GM19328 (cell line): ENCODE data around the gene NCAPD2.
"Not testable (repeated sequence)": the region's sequence is repeated elsewhere in the genome, so short reads cannot be mapped to it uniquely, and the experiment has no call there.

ENCODE experiments used
- ATAC-seq: cut with Tn5 transposase; IDR thresholded peaks from one replicate; pipeline ENCODE4 v1.9.1; 2021; ENCODE audit warnings: mild to moderate bottlenecking, moderate library complexity; ENCODE audit not compliant: unreplicated experiment

NCAPD2 gene

GRCh38 chr12:6462234-6462995, 31.5 kb upstream of the NCAPD2 start:
- no peak for ATAC-seq

DNA sequence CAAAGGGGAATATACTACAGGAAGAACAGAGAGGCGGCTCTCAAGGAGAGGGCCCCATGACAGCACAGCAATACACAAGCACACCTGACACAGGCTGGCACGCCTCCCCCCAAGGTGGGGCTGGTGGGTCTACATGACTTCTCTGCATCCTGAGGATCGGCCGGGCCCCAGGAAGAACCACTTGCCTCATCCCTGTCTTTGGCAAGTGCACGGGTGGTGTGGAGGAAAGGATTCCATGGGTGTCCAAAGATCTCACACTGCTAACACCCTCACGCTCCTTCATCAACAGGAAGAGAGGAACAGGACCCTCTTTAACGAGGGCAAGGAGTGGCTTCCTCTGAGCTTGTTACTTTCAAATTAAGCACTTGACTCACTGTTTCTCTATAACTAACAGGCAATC, 30.7 kb upstream of the NCAPD2 start:
- no peak for ATAC-seq

GRCh38 chr12:6463858-6464257, 30.0 kb upstream of the NCAPD2 start:
- no peak for ATAC-seq

DNA sequence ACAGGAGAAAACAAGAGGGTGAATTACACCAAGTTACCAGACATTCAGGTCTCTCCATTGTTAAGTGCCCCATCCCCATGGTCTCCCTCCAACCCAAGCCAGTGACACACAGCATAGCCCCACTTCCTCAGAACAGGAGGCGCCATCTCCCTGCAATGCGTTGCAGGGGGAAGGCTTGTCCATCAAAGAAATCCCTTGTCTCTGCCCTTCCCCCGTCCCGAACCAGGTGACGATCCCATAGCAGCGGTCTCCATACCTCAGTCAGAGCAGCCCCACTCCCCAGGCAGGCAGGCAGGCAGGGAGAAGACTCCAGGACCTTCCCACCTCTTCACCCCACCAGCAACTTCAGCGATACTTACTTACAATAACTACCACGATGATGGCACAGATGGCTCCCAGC, 29.4 kb upstream of the NCAPD2 start:
- no peak for ATAC-seq

DNA sequence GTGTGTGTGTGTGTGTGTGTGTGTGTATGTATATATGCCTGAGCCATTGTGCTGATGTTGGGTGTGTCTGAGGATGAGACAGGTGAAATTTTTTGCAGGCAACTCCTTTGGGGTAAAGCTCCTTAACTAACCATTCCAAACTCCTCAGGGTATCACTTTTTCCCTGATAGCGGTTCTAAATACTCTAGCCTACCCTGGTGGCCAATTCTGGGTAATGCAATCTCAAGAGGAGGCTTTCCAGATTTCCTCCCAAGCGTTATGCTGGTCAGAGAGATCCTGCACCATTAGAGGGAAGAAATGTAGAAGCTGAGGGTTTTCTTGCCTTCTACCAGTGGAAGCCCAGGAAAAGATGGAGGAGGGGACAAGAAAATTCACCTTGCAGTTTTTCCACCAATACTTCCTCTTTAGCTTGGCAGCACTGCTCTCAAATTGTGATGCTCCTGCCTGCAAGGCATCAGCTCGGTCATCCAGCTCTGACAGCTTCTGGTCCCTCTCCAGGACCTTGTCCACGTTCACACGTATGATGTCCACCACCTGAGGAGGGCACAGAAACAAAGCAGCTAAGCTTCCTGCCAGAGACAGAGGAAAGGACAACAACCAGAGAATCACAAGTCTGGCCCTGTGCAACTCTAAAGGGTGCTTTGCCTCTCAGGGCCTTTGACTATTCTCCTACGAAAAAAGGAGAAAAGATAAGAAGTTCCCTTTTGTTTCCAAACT, 28.3 kb upstream of the NCAPD2 start:
- ATAC-seq: no peak

DNA sequence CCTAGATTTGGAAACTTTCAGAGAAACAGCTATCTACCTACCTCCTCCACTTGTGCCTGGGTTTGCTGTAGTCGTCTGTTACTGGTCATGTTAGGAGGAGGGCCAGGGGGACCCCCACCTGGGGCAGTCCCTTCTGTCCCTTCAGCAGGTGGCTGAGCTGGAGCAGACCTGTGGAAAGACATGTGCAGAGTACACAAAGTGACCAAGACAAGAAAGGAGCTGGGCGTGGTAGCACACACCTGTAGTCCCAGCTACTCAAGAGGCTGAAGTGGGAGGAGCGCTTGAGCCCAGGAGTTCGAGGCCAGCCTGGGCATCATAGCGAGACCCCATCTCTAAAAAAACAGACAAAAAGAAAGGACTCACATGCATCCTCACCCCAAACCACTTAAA, 27.7 kb upstream of the NCAPD2 start:
- ATAC-seq: no peak

DNA sequence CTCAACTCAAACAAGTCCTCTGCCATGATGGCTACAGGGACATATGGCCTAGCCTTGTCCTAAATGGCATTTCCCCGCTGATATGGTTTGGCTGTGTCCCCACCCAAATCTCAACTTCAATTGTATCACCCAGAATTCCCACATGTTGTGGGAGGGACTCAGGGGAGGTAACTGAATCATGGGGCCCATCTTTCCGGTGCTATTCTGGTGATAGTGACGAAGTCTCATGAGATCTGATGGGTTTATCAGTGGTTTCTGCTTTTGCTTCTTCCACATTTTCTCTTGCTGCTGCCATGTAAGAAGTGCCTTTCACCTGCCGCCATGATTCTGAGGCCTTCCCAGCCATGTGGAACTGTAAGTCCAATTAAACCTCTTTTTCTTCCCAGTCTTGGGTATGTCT, 27.2 kb upstream of the NCAPD2 start:
- not testable (repeated sequence) for ATAC-seq

- not testable (repeated sequence) for ATAC-seq
These were observed 26.2 kb upstream of the NCAPD2 start for GRCh38 chr12:6467571-6468282.

DNA sequence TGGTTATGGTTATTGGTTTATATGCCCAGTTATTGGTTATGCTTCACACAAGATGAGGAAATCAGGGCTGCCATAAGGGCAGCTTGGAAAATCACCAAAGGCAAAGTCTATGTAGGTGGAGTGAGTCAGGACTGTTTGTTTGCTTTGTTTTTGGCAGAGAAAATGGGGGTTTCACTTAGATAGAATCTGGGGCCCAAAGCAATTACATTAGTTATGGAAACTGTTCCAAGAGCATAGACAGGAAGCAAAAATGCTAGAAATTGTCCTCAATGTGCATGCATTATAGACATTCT, 25.7 kb upstream of the NCAPD2 start:
- ATAC-seq: no peak

- no peak for ATAC-seq
These were observed 24.8 kb upstream of the NCAPD2 start for GRCh38 chr12:6469092-6469491.

- no peak for ATAC-seq
These were observed 24.1 kb upstream of the NCAPD2 start for GRCh38 chr12:6469609-6470374.

DNA sequence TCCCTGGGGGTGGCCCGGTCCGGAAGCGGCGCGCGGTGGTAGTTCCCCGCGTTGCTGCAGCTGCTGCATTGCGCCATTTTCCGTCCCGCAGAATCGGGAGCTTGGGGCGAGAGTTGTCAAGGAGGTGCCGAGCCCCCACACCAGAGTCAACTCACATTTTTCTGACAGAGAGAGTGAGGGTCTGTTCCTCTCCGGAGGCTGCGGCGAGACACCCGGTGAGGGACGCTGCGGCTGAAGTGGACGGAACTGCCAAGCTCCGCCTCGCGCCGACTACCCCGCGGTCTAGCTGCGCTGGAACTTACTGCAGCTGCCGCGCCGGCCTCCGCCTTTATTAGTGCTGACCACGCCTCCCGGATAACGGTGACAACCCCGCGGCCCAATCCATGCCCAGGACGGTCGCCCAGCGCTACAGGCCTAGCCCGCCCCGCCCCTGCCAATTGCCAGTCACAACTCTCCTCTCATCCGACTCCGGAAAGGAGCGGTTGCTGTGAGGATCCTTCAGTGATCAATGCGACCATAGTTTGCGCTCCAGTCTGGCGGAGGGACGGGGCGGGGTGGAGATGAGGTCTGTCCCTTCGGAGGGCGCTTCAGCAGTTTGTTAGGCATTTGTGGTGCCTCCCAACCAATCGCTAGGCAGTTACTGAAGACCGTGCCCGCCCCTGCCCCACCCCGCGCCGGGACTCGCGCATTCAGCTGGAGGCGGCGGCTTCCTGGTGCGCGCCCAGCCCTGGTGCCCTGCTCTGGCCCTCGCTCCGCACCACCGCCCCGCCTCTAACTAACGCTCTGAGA, 23.3 kb upstream of the NCAPD2 start, which contains the start of gene VAMP1:
VAMP1 (minus strand) TSS at position 303 of the 789 bp plus-strand sequence; CDS start at position 157, 146 bp downstream.
- ATAC-seq: peak; percentile 84

DNA sequence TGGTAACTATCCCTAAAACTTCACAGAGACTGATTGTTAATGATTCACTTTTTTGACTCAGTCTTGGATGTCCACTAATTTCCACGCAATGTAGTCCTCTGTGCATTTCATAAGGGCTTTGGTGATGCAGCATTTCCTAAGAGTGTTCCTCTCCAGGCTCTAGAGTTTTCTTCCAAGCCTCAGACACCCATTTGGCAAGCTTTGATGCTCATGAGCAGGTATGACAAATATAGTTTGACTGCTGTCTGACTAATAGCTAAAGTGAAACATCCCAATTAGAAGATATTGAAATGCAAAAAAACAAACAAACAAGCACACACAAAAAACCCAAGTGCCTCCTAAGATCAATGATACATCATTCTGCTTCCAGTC, 21.9 kb upstream of the NCAPD2 start:
- ATAC-seq: no peak

GRCh38 chr12:6472491-6472890, 21.4 kb upstream of the NCAPD2 start:
- ATAC-seq: no peak

DNA sequence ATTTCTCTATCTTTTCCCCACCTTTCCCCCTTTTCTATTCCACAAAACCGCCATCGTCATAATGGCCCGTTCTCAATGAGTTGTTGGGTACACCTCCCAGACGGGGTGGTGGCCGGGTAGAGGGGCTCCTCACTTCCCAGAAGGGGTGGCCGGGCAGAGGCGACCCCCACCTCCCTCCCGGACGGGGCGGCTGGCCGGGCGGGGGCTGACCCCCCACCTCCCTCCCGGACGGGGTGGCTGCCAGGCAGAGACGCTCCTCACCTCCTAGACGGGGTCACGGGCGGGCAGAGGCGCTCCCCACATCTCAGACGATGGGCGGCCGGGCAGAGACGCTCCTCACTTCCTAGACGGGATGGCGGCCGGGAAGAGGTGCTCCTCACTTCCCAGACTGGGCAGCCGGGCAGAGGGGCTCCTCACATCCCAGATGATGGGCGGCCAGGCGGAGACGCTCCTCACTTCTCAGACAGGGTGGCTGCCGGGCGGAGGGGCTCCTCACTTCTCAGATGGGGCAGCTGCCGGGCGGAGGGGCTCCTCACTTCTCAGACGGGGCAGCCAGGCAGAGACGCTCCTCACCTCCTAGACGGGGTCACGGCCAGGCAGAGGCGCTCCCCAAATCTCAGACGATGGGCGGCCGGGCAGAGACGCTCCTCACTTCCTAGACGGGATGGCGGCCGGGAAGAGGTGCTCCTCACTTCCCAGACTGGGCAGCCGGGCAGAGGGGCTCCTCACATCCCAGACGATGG, 18.5 kb upstream of the NCAPD2 start:
- not testable (repeated sequence) for ATAC-seq

DNA sequence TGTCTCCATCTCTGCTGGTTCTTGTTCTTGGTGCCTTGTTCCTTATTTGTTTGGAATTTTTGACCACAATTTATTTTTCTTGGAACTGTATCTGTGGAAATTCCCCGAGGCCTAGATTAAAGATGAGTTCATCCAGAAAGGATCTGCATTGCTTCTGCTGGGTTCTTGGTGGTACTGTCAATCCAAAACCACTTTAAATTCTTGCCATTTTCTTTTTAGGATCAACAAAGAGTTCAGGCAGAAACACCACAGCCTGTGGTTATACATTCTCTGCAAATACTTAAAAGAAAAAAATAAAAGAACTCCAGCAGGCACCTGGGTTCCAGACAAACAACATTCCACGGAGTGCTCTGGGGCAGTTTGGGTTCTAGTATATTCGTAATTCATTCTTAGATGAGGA, 17.4 kb upstream of the NCAPD2 start:
- no peak for ATAC-seq

GRCh38 chr12:6477601-6478377, 16.1 kb upstream of the NCAPD2 start:
- not testable (repeated sequence) for ATAC-seq

GRCh38 chr12:6478416-6478815, 15.5 kb upstream of the NCAPD2 start:
- no peak for ATAC-seq

GRCh38 chr12:6488240-6488639, 5.7 kb upstream of the NCAPD2 start:
- ATAC-seq: no peak
